ENCODE data around the gene SPOCK1. TPM values are rescaled to one million over a fixed set of nuclear protein-coding genes. Genes with fewer than 3 reads are reported as not detected.

The SPOCK1 gene
- total and polyA plus RNA-seq, 2 of the 4 experiments (the other 2 are of a cell fraction): 5.0 to 20.3 TPM

DNA sequence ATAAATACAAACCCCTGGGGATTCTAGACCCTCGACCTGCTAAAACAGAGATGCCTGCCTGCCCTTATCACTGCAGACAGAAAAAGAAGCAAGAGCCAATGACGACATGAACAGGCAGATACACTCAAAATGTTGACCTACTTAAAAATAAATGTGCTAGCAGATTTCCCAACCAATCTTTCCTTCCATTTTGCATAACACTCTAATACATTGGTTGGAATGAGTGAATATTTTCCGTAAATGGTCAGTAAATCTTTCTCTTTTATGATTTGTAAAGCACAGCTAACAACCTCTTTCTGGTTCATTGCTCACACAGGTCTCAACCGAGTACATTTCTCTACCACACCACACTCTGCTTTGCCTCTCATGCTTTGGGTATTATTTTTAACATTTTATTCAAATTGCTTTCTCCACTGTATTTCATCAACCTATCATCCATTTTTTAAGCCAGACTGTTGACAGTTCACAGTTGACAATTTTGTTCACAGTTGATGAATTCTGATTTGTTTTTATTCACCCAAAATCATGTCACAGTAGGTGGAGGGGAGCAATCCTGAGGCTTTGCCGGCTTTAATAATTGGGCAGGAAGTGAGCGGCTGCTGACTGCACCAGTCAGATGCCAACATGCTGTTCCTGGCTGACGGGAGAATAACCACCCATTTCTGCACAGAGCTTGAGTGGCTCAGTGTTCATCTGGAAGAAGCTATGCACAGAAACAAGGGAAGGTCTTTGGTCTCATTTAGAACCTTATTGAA is 426.6 kb downstream of the SPOCK1 start:
- Histone ChIP-seq H3K36me3 (ENCODE audit: control insufficient read depth, insufficient read depth, low read length) (no peaks in the 10 kb centered on the region), H3K56ac (ENCODE audit: extremely low read depth, insufficient read depth, low read length) (no peak overlapping the region), H2AK9ac (replicated peaks; ENCODE audit: low read depth, low read length, poor library complexity) (no peak overlapping the region), H3K18ac (ENCODE audit: low read depth, low read length) (no peak overlapping the region), H3K4me1 (ENCODE audit: control insufficient read depth, insufficient read depth, low read length) (no peaks in the 10 kb centered on the region), H2AK5ac (ENCODE audit: low read depth, low read length) (no peak overlapping the region), H3K9ac (ENCODE audit: low read depth, low read length) (no peak overlapping the region), H3K4me3 (ENCODE audit: insufficient read depth, low read depth, low read length) (no peak overlapping the region), H4K91ac (ENCODE audit: insufficient read depth, low read depth, low read length) (no peak overlapping the region), H4K5ac (ENCODE audit: low read depth, low read length) (no peak overlapping the region), H4K8ac (ENCODE audit: low read depth in 2 of 2, low read length in 2 of 2) (no peak overlapping the region), H3K27ac (ENCODE audit: insufficient read depth, low read length) (no peak overlapping the region), H2AFZ (replicated peaks; ENCODE audit: low read length, poor library complexity) (no peak overlapping the region), H3K9me1 (ENCODE audit: insufficient read depth, low read length) (no peaks in the 10 kb centered on the region), H4K20me1 (ENCODE audit: insufficient read depth, low read length) (no peaks in the 10 kb centered on the region), H2BK15ac (ENCODE audit: low read depth, low read length) (no peak overlapping the region), H3K4ac (ENCODE audit: low read depth, low read length) (no peak overlapping the region), H3K4me2 (ENCODE audit: low read depth, low read length) (no peak overlapping the region), H3K23ac (ENCODE audit: low read depth, low read length) (no peak overlapping the region), H3K79me1 (ENCODE audit: low read depth in 1 of 2, low read length in 2 of 2) (no peaks in the 10 kb centered on the region), H3K14ac (replicated peaks; ENCODE audit: low read depth, low read length) (no peak overlapping the region), H2BK120ac (ENCODE audit: low read depth, low read length) (no peak overlapping the region), H2BK5ac (ENCODE audit: low read depth, low read length, poor library complexity, severe bottlenecking) (no peak overlapping the region), H3K27me3 (ENCODE audit: control insufficient read depth, insufficient read depth, low read length) (no peaks in the 10 kb centered on the region), H3K9me3 (ENCODE audit: control insufficient read depth, insufficient read depth, low read length) (no peaks in the 10 kb centered on the region), H2BK20ac (ENCODE audit: low read depth, low read length) (no peak overlapping the region)
- TF ChIP-seq BHLHE40 (IDR thresholded peaks at IDR 0.05; ENCODE audit: low read depth, low read length) (no peak), RCOR1 (IDR thresholded peaks at IDR 0.05; ENCODE audit: insufficient replicate concordance, low read length) (no peak), CEBPB (IDR thresholded peaks at IDR 0.05; ENCODE audit: low read depth, low read length) (no peak), CHD1 (IDR thresholded peaks at IDR 0.05; ENCODE audit: low read depth, low read length) (no peak), RAD21 (IDR thresholded peaks at IDR 0.05; ENCODE audit: low read length) (no peak), FOS (IDR thresholded peaks at IDR 0.05; ENCODE audit: low read depth, low read length) (no peak), POLR2A (IDR thresholded peaks at IDR 0.05; ENCODE audit: low read depth, low read length) (no peak), MAFK (IDR thresholded peaks at IDR 0.05; ENCODE audit: low read depth, low read length) (no peak), NFE2L2 (IDR thresholded peaks at IDR 0.05; ENCODE audit: low read depth, low read length) (no peak), MXI1 (IDR thresholded peaks at IDR 0.05; ENCODE audit: borderline replicate concordance, low read depth, low read length) (no peak), MAZ (IDR thresholded peaks at IDR 0.05; ENCODE audit: borderline replicate concordance, low read depth, low read length) (no peak), RFX5 (IDR thresholded peaks at IDR 0.05; ENCODE audit: low read depth, low read length) (no peak), USF2 (IDR thresholded peaks at IDR 0.05; ENCODE audit: low read depth, low read length) (no peak), SMC3 (IDR thresholded peaks at IDR 0.05; ENCODE audit: low read depth, low read length) (no peak)
- TF ChIP-seq, protein P1, sequence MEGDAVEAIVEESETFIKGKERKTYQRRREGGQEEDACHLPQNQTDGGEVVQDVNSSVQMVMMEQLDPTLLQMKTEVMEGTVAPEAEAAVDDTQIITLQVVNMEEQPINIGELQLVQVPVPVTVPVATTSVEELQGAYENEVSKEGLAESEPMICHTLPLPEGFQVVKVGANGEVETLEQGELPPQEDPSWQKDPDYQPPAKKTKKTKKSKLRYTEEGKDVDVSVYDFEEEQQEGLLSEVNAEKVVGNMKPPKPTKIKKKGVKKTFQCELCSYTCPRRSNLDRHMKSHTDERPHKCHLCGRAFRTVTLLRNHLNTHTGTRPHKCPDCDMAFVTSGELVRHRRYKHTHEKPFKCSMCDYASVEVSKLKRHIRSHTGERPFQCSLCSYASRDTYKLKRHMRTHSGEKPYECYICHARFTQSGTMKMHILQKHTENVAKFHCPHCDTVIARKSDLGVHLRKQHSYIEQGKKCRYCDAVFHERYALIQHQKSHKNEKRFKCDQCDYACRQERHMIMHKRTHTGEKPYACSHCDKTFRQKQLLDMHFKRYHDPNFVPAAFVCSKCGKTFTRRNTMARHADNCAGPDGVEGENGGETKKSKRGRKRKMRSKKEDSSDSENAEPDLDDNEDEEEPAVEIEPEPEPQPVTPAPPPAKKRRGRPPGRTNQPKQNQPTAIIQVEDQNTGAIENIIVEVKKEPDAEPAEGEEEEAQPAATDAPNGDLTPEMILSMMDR (conservative IDR thresholded peaks at IDR 0.05; ENCODE audit: low read depth, low read length): no peak
- TF ChIP-seq, protein P2, sequence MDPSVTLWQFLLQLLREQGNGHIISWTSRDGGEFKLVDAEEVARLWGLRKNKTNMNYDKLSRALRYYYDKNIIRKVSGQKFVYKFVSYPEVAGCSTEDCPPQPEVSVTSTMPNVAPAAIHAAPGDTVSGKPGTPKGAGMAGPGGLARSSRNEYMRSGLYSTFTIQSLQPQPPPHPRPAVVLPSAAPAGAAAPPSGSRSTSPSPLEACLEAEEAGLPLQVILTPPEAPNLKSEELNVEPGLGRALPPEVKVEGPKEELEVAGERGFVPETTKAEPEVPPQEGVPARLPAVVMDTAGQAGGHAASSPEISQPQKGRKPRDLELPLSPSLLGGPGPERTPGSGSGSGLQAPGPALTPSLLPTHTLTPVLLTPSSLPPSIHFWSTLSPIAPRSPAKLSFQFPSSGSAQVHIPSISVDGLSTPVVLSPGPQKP (IDR thresholded peaks at IDR 0.05; ENCODE audit: borderline replicate concordance, low read depth, low read length): no peak
- ChIA-PET POLR2A (ENCODE audit: unreplicated experiment) (no interaction called here), CTCF (no interaction called here)
- in situ Hi-C loops (cut with MboI; ENCODE audit: low sequenced_read_pairs): no loop called here
- no TSS peak for BruUV-seq (replicated peaks)
- ATAC-seq (ENCODE audit: low read depth) (no peak), DNase-seq (no peak)
- intact Hi-C loops (cut with micrococcal nuclease): no loop called here
- dilution Hi-C loops (cut with HindIII; ENCODE audit: low sequenced_read_pairs, unreplicated experiment): no loop called here
- WGBS, 2 experiments (ENCODE audit: extremely low coverage in 2 of 2, insufficient read length in 1 of 2): no CpG with 5 or more reads among the region's 7 CpGs

Measured in IMR-90 (cell line).